Central memory CD4-positive, alpha-beta T cell (primary cell): ENCODE data around the gene CXCL9.
A peak's percentile ranks its signal among the peaks of the same experiment; 100 is the strongest.
"Not testable (repeated sequence)": the region's sequence is repeated elsewhere in the genome, so short reads cannot be mapped to it uniquely, and the experiment has no call there.

ENCODE experiments used
- DNase-seq: peaks from one replicate; pipeline ENCODE4 v3.0.0; 2022
- total RNA-seq, 3 experiments: gene quantifications; one replicate each; lab custom pipeline; 2026; lab: John Stamatoyannopoulos, UW

The CXCL9 gene
- total RNA-seq, result 0 to 1.5 (median 0) reads per million in 3 experiments

DNA sequence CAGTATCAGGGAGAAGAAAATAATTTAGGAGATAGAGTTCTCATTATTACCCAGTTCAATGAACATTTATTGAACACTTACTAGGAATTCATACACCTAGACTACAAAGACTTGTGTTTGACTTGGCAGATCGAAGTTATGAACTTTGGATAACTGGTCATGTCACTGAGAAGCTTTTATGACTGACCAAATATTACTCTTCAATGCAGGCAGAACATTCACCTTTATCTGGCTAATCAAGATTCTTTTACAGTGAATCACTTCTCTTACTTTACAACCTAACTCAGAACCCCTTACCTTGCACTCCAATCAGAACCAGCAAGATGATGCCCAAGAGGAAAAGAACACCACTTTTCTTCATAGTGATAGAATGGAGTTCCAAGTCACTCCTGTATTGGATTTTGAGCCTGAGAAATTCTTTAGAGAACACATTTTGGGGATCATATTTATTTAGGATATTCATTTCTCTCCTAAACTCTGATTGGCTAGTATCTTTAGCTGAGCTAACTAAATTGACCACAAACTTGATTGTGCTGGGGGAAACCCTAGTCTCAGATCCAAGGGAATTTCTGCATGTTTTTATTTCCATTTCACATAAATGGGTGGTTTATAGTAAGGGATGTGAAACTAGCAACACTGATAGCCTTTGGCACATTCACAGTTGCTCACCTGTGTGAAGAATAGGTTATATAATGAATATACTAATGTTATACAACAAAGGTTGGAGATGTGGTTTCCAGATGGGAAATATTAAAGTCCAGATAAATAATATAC is at the start of gene CXCL9:
Gene CXCL9 (minus strand): TSS at position 421 of the 774 bp plus-strand sequence. CDS start 60 bp downstream, at position 361.
- DNase-seq, result no peak

DNA sequence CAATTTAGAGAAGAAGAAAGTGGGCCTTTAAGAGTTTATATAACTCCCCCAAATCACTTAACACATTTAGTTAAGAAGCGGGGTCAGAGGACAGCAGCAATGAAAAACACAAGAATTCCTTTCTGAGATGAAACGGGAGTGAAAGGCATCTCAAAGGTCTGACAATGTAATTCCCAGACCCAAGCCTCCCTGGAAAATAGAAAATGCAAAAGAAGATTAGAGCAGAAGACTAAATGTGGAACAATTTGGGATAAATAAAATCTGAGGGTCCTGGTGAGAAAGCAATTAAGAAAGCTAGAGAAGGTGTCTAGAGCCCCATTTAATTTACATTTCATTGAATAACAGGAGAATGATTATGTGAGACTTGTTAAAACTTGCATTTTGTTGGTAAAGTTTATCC is 48.1 kb upstream of the CXCL9 start:
- no peak for DNase-seq

DNA sequence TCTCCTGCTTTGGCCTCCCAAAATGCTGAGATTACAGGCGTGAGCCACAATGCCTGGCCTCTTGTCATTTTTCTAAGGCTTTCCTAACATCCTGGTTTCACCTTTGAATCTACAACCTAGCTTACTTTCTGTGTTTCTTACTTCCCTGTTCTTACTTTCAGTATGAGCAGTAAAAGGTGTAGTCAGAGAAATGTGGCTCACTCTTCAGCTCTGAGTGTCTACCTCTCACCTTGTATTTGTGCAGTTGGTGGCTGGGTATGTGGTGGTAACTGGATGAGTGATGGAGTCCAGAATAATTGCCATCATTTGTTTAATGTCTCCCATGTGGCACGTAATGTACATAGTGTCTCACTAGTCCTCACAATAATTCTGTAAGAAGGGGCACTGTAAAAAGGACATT is 47.7 kb upstream of the CXCL9 start:
- no peak for DNase-seq

DNA sequence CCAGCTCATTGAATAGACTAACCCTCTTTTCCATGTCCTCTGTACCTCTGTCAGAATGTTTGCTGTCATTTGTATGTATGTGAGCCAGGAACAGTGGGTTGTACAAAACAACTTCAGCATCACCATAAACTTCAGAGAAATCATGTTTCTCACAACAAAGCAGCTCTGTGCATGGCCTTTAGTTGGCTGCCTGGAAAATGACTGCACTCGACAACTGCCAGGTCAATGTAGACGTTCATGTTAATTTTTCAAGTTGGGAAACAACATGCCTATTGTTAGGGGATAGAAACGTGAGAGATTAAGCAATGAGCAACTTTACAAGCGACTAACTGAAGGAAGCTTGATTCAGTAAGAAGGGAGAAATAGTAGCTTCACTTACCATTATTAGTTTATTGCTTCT is 46.4 kb upstream of the CXCL9 start:
- no peak for DNase-seq

DNA sequence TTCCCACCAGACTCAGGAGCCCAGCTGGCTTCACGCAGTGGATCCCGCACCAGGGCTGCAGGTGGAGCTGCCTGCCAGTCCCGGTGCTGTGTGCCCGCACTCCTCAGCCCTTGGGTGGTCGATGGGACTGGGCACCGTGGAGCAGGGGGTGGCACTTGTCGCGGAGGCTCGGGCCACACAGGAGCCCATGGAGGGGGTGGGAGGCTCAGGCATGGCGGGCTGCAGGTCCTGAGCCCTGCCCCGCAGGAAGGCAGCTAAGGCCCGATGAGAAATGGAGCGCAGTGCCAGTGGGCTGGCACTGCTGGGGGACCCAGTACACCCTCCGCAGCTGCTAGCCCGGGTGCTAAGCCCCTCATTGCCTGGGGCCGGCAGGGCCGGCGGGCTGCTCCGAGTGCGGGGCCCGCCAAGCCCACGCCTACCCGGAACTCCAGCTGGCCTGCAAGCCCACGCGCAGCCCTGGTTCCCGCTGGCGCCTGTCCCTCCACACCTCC is 43.3 kb upstream of the CXCL9 start:
- not testable (repeated sequence) for DNase-seq

DNA sequence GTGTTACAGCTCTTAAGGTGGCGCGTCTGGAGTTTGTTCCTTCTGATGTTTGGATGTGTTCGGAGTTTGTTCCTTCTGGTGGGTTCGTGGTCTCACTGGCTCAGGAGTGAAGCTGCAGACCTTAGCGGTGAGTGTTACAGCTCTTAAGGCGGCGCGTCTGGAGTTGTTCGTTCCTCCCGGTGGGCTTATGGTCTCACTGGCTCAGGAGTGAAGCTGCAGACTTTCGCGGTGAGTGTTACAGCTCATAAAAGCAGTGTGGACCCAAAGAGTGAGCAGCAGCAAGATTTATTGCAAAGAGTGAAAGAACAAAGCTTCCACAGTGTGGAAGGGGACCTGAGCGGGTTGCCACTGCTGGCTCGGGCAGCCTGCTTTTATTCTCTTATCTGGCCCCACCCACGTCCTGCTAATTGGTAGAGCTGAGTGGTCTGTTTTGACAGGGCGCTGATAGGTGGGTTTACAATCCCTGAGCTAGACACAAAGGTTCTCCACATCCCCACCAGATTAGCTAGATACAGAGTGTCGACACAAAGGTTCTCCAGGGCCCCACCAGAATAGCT is 42.6 kb upstream of the CXCL9 start:
- not testable (repeated sequence) for DNase-seq

DNA sequence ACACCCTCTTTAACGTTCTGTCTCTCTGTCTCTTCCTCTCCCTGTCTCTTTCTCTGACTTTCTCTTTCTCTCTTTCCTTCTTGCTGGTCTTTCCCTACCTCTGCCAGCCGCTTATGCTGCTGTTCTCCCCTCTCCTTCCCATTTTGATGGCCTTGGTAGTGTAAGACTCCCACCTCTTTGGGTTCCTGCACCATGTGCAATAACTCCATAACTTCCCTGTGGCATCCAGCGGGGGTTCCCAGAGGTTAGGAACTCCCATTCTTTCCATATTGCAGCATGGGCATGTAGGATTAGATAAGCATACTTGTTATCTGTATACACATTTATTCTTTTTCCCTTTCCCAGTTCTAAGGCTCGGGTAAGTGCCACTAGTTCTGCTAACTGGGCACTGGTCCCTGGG is 37.4 kb upstream of the CXCL9 start:
- DNase-seq, result not testable (repeated sequence)

DNA sequence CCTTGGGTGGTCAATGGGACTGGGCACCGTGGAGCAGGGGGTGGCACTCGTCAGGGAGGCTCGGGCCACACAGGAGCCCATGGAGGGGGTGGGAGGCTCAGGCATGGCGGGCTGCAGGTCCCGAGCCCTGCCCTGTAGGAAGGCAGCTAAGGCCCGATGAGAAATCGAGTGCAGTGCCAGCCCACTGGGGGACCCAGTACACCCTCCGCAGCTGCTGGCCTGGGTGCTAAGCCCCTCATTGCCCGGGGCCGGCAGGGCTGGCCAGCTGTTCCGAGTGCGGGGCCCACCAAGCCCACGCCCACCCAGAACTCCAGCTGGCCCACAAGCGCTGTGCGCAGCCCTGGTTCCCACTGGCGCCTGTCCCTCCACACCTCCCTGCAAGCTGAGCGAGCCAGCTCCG is 36.0 kb upstream of the CXCL9 start:
- not testable (repeated sequence) for DNase-seq

DNA sequence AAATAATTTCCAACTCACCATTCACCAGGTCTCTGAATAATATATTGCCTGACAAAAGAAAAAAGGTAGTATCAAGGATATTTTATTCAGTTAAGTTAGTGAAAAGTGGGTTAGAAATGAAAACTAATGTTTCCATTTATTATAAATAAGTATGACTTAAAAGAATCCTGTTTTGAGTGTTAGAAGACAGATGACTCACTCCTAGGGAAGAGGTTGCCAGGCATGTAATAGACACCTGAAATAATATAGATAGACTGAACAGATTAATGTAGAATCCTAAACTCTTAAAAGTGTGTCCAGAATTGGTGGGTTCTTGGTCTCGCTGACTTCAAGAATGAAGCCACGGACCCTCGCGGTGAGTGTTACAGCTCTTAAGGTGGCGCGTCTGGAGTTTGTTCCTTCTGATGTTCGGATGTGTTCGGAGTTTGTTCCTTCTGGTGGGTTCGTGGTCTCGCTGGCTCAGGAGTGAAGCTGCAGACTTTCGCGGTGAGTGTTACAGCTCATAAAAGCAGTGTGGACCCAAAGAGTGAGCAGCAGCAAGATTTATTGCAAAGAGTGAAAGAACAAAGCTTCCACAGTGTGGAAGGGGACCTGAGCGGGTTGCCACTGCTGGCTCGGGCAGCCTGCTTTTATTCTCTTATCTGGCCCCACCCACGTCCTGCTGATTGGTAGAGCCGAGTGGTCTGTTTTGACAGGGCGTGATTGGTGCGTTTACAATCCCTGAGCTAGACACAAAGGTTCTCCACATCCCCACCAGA is 35.1 kb upstream of the CXCL9 start:
- DNase-seq, result not testable (repeated sequence)

DNA sequence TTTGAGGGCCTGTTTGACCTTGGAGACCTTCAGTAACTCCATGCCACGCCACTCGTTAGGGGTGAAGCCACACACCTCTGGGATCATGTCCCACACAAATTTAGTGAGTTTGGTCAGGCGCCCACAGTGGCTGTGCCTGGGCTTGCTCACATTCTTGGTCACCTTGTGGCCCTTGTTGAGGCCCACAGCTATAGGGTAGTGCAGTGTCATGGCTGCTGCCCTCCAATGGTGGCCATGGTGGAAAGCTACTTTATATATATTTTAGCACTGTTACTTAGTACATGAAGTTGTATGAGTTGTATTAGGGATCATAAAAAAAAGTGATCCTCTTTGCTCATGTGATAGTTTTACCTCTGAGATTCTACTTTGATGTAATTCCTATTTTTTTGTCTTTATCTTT is 29.5 kb upstream of the CXCL9 start:
- no peak for DNase-seq

DNA sequence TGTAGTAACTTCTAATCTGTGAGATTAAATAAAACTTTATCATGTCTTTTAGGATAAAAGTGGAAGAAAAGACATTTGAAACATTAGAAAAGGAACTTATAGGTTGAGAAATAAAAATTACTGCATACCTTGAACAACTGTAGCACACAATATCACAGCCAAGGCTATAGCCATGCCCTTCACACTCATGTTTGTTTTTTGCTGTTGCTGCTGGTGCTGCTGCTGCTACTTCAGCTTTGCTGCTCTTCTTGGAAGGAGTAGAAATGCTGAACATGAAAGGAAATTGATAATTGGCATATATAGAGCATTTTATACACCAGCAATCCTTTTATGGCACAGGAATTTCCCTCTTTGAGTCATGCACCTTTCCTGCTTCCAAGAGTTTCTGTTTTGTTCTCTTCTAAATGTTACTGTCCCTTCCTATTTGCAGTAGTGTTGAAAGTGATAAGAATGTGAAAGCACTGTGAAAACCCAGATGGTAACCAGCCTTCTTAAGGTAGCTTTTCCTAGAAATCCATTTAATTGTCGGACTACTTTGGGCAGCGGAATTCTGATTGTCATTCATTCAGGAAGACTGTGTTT is 28.6 kb upstream of the CXCL9 start, which contains the start of gene CXCL11:
Gene CXCL11 (minus strand): TSS at position 272 of the 582 bp plus-strand sequence. CDS start 83 bp downstream, at position 189.
- no peak for DNase-seq

DNA sequence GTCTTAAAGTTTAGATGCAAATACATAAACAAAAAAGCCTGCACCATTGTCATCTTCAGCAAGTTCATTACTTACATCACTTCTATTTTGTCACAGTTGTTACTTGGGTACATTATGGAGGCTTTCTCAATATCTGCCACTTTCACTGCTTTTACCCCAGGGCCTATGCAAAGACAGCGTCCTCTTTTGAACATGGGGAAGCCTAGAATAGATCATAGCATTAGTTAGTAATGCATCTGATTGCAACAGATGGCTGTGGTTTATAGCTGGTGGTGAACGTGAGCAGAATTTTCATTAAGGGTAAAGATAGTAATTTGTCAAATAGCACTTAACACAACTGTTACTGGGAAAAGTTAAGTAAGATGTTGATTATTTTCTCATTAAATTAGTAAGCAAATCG is 27.8 kb upstream of the CXCL9 start:
- DNase-seq, result no peak

DNA sequence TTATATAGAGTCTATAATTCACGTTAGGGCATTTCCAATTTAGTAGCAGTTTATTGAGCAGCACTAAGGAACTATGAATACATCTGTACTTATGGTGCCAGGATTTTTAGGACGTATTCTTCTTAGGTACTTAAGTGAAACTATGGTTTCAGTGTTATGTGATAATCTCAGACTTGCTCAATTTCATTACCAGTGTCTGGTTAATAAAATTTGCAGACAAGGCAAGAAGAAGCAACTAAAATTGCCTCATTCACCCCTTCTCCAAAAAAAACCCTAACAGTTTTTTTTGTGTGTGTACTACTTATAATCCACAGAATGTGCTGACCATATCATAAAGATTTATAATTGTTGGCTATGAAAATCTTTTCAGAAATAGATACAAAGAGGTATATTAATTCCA is 22.0 kb upstream of the CXCL9 start:
- DNase-seq, result no peak

DNA sequence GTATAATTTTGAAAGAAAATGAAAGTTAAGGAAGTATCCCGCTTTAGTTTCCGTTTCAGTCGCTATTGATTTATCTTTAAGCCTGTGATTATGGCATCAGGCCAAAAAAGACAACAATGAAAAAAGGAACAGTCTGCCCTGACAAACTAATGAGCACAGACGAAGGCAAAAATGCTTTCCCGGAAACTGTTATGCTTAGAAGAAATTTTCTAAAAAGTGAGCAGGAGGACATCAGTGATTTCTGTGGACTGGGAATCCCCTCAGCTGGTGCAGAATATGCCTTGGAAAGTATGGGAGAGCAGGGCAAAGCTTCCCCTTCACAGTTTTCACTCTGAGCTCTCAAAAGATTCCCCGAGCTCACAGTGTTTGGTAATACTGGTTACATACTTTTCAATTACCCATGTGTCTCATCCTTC is 21.0 kb upstream of the CXCL9 start:
- DNase-seq, result peak; percentile 26

DNA sequence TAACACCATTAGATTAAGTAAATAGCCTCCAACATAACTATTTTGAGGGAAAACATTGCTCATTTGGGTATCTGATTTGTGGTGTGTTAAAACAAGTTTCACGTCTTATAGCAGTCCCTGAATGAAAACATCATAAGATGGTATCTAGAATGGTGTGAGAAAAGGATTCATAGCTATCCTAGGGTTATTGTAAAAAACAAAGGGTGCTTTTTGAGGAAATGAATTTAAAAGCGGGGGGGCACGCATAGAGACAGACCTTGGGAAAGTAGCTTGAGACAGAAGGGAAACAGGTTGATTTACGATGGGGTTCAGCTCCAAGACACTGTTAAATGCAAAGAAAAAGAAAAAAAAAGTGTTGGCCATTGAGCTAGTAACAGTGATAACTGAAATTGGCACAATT is 16.8 kb upstream of the CXCL9 start:
- DNase-seq, result no peak

DNA sequence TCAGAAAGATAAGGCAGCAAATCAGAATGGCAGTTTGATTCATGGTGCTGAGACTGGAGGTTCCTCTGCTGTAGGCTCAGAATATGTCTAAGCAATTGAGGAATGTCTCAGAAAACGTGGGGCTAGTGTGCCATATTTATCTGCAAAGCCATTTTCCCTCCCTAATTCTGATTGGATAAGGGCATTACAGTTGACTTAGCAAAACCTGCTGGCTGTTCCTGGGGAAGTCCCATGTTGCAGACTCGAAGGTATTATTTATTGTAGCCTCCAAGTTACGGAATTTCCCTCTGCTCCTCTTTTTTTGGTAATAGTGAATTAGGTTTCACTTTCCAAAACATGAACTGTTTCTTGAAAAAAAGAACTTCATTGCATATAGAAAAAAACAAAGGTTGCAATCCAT is 16.1 kb upstream of the CXCL9 start, which contains the start of gene CXCL10:
Gene CXCL10 (minus strand): TSS at position 109 of the 400 bp plus-strand sequence. CDS start 66 bp downstream, at position 43.
- peak; percentile 8 for DNase-seq

DNA sequence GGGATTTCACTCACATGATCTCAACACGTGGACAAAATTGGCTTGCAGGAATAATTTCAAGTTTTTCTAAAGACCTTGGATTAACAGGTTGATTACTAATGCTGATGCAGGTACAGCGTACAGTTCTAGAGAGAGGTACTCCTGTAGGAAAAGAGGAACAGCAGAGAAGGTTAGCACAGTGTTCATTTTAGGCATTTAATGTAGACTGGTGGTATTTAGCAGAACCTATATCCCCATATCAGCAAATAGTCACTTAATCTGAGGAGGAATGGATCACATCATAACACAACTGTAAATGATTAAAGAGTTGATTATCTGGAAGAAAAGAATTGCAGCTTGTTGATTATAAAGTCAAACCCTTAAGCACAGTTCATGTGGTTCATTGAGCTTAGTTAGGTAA is 15.4 kb upstream of the CXCL9 start:
- DNase-seq, result no peak

DNA sequence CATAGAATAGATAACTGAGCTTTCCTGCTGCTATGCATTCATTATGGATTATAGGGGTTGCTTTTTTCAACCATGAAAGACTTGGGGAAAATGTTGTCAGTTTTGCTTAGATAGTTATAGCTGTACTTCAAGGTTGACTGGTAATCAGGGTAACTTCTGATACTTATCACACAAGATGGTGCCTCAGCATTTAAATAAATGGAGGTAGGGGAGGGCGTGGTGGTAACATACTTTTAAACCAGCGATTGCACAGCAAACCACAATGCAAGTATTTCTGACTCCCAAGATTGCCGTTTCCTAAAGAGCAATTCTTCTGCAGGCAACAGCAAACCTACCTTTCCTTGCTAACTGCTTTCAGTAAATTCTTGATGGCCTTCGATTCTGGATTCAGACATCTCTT is 14.7 kb upstream of the CXCL9 start:
- DNase-seq, result no peak

DNA sequence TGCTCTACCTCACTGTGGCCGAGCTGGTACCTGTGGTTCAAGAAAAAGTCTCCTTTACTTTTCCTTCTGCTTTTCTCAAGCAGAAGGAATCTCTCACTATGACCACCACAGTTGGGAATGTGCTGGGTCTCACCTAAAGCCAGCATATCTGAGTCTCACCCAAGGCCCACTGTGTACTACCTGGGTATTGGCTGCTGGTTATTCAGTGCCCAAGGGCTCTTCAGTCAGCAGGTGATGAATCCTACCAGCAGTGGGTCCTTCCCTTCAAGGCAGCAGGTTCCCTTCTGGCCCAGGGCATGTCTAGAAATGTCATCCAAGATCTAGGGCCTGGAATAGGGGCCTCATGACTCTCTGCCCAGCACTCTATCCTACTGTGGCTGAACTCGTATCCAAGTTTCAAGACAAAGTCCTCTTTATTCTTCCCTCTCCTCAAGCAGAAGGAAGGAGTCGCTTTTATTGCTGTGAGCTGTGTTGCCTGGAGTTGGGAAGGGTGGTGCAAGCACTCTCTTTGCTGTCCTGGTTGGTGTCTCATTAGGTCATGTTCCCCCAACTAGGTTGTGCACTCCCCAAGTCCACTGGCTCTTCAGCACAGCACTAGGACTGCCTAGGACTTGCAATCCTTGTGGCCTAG is 9.9 kb upstream of the CXCL9 start:
- DNase-seq, result no peak

DNA sequence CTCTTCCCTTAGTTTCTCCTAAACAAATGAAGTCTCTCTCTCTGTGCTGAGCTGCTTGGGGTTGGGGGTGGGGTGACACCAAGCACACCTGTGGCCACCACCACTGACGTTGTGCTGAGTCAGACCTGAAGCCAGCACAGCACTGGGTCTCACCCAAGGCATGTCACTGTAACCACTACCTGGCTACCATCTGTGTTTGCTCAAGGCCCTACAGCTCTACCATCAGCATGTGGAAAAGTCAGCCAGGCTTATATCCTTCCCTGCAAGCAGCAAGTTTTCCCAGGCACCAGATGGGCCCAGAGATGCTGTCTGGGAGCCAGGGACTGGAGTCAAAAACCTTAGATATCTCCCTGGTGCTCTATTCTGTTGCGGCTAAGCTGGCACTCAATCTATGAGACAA is 9.1 kb upstream of the CXCL9 start:
- DNase-seq, result no peak

DNA sequence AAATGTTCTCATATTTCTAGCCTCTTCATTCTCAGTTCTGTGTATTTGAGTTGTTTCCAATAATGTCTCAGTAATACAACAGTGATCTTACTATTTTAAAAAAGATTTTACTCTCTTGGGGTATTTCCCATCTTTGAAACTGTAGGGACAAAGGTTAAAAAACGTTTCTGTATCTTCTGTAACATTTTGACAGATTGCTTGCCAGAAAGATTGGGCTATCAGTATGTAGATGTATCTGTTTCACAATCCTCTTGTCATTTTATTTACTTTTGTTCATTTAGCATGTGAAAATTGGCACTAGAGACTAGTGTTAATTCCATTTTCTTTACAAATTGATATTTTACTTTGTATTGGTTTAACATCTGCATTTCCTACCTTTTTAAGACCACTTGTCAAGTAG is 6.2 kb upstream of the CXCL9 start:
- no peak for DNase-seq

DNA sequence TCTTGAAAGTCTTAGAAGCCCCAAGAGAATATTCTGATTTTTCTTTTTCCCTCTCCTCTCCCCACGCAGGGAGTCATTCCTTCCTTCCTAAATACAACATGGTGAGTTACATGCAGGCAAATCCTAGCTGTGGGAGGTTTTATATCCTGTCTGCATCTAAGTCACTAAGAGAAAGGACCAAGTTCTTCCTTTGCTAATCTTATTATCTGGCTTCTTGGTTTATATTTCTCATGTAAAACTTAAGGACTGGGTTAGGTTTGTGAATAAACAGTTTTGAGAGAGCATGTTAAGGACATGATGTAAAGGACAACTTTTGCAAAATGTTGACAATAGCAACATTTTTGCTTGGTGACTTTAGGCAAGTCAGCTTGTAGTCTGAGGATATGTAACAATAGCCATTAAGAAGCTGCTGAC is 5.1 kb upstream of the CXCL9 start:
- no peak for DNase-seq
